ENCODE measurements around the gene PRTFDC1. TPM values are rescaled to one million over a fixed set of nuclear protein-coding genes. Genes with fewer than 3 reads are reported as not detected.

PRTFDC1 gene
- polyA plus RNA-seq, 1 donor, result 13.5 TPM

DNA sequence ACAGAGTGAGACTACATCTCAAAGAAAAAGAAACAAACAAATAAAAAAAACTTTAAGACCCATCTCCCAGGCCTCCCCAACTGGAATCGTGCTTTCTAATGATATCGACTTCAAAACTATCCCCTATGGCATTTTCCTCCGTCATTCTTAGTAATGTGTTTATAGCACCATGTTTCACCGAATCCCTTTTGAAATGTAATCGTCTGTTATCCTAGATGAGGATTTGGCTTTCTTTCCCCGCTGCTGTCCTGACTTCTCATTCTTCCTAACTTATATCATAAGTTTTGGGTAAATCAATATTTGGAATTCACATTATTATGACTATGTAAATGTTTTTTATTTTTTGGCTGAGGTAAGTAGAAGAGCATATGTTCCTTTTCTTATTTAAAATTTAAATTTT, 151.5 kb downstream of the PRTFDC1 start:
- no peak for DNase-seq (ENCODE audit: low read depth)

Other genes with a start within 250 kb of the PRTFDC1 start
- gene ARHGAP21, start 228.7 kb downstream of the PRTFDC1 start, polyA plus RNA-seq (ENCODE audit: insufficient read length), result 63.2 TPM
- 0.22 TPM for gene ENKUR, start 63.6 kb upstream of the PRTFDC1 start, polyA plus RNA-seq (ENCODE audit: insufficient read length)
- gene THNSL1, start 64.0 kb upstream of the PRTFDC1 start, polyA plus RNA-seq (ENCODE audit: insufficient read length), result 6.0 TPM
- 0.08 TPM for gene GPR158, start 222.4 kb upstream of the PRTFDC1 start, polyA plus RNA-seq (ENCODE audit: insufficient read length)